Left colon (tissue), 2 donors: Measurements from ENCODE around the gene TRIM22. TPM values are rescaled to one million over a fixed set of nuclear protein-coding genes. Genes with fewer than 3 reads are reported as not detected.
"Not testable (repeated sequence)": the region's sequence is repeated elsewhere in the genome, so short reads cannot be mapped to it uniquely, and the experiment has no call there.

Experiments used
- ATAC-seq: fragments of 200-7000 bp; cut with Tn5 transposase; one replicate; pipeline ENCODE4 v1.9.1; 2020; ENCODE audit warnings: mild to moderate bottlenecking, moderate library complexity
- DNase-seq, 2 donors: peaks; one replicate each; pipeline ENCODE4 v3.0.0-alpha.2; 2020
- intact Hi-C, 2 donors: fragments of 100-400 bp; cut with DNase I in 1 of 2; cut with micrococcal nuclease in 1 of 2; formaldehyde crosslinking; loops; one replicate each; pipeline versions ENCODE4 v1.11.2 to v1.14.0; 2022; cut with DNase I, micrococcal nuclease
- long read RNA-seq: library from polyadenylated mRNA; unstranded; transcript quantifications from one replicate; pipeline ENCODE4 v2.0.0, GENCODE V29; 2021
- total RNA-seq, 2 donors: library from RNA; stranded (reverse); fragmentation: NEBNext Ultra II Directional; extraction: Animal tissue kit (Norgen Biotek cat#: 25700); gene quantifications; one replicate each; pipeline ENCODE4 v1.2.1, GENCODE V29; 2021
- donor health status: DM: no; HTN: no; CAD: no.
- donor health status: DM: yes; HTN: yes; CAD: no.

The TRIM22 gene, protein sequence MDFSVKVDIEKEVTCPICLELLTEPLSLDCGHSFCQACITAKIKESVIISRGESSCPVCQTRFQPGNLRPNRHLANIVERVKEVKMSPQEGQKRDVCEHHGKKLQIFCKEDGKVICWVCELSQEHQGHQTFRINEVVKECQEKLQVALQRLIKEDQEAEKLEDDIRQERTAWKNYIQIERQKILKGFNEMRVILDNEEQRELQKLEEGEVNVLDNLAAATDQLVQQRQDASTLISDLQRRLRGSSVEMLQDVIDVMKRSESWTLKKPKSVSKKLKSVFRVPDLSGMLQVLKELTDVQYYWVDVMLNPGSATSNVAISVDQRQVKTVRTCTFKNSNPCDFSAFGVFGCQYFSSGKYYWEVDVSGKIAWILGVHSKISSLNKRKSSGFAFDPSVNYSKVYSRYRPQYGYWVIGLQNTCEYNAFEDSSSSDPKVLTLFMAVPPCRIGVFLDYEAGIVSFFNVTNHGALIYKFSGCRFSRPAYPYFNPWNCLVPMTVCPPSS
- total RNA-seq: 10 to 100 TPM; 21.0 to 25.2 TPM
- long read RNA-seq, transcript TRIM22-201 (8 exons, 2,989 nt): major isoform, 13 of 14 reads
- long read RNA-seq, partial matches to known transcripts: 0 of 14 reads
- long read RNA-seq, other reads (novel, unspliced or antisense): 0 of 14 reads

DNA sequence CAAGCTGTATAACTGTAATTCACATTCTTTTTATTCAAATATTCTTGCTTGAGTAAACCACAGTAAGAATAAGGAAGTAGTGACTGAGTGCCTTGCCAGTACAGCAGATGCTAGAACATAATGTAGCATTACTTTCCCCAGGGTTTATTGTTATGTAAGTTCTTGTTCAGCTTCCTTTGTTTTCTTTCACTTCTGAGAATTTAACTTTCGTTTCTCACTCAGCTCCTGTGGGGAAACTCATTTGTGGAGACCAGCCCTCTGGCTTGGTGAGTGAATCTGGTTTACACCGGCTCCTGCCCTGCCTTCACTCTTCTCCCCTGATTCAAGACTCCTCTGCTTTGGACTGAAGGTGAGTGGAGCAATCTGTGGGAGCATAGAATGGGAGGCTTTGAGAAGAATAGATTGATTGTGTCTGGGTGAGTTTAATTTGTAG is at the start of gene TRIM22:
TRIM22 (plus strand) TSS at position 240 of the 433 bp plus-strand sequence. CDS start 6,443 bp downstream, outside the sequence.
- peak; percentile 56 for ATAC-seq
- intact Hi-C loops: loop anchor here in 1 of 2 donors (10.0 kb wide), 1 partner anchor 95 kb away; the partner anchor contains the start of gene TRIM6
- DNase-seq: peak; percentile 44 to 48

DNA sequence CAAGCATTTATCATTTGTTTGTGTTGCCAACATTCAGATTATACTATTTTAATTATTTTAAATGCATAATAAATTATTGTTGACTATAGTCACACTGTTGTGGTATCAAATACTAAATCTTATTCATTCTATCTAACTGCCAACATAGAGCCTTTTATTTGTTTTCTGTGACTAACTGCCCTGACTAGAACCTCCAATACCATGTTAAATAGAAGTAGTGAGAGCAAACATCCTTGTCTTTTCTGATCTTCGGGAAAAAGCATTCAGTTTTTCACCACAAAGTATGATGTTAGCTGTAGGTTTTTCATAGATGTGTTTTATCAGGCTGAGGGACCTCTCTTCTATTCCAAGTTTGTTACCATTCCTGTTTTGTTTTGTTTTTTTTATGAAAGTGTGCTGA is 49.6 kb upstream of the TRIM22 start:
- ATAC-seq (no peak), DNase-seq (no peak)
- intact Hi-C loops: no loop called here

DNA sequence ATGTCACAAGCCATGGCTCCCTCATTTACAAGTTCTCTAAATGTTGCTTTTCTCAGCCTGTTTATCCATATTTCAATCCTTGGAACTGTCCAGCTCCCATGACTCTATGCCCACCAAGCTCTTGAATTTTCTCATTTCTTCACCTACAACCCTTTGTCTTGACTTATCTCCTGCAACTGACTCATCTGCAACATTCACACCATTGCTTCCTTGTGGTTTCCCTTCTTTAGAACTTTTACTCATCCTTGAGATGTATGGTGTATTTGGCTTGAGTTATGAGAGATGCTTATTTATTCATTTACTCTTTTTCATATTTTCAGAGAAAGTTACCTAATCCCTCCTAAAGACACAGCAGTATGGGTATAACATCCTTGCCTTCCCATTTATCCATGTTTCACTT is 46.0 kb upstream of the TRIM22 start:
- ATAC-seq (no peak), DNase-seq (no peak)
- intact Hi-C loops: no loop called here

DNA sequence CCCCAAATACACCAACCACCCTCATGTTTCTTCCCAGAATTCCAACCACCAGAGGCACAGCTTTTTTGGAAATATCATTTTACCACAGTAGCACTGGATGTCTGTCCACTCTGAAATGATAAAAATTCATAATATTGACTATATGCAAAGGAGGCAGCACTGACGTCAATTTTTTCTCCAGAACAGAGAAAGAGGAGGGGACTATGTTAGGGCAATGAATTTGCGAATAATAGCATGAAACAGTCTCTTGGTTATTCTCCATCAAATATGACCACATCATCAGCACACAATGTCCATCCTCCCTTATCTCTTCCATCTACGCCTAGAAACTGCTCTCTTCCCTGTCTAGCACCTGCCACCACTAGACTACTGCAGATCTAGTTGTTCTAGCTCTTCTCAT is 43.5 kb upstream of the TRIM22 start:
- intact Hi-C loops: no loop called here
- ATAC-seq: no peak

DNA sequence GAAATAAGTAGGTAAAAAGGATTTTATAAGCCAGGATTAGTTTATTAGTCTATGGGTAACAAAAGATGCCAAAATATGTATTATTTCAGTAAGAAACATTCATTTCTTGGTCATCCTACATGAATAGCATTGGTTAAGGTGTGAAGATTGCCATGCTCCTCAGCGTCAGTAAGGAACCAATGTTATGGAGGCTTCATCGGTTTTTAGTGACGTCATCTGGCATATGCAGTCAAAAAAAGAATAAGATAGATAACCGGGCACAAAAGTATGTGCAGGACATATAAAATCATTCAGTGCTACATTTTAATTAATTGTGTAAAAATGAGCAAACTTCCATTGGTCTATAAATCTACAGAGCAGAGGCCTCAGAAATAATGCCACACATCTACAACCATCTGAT is 34.1 kb upstream of the TRIM22 start:
- intact Hi-C loops: no loop called here
- ATAC-seq: no peak
- DNase-seq: no peak

More for the DNA sequence above, 43.5 kb upstream of the TRIM22 start:
- DNase-seq: no peak

DNA sequence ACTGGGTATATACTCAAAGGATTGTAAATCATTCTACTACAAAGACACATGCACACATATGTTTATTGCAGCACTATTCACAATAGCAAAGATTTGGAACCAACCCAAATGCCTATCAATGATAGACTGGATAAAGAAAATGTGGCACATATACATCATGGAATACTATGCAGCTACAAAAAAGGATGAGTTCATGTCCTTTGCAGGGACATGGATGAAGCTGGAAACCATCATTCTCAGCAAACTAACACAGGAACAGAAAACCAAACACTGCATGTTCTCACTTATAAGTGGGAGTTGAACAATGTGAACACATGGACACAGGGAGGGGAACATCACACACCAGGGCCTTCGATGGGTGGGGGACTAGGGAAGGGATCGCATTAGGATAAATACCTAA is 32.6 kb upstream of the TRIM22 start:
- ATAC-seq, intact Hi-C loops, DNase-seq: not testable (repeated sequence)

DNA sequence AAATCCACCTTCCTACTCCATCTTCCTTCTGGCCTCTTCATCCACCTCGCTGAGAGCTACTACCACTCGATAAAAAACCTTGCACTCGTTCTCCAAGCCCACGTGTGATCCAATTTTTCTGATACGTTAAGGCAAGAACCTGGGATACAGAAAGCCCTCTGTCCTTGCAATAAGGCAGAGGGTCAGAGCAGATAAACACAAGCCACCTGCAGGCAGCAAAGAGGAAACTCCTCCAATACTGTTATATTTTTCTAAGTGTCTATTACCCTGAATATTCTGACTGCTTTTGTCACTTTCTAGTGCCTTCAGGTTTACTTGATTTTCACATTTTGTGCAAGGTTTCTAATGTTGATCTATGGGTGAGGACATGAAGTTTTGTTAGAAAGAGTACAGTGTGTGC is 31.3 kb upstream of the TRIM22 start:
- intact Hi-C loops: no loop called here
- no peak for ATAC-seq
- DNase-seq: no peak

DNA sequence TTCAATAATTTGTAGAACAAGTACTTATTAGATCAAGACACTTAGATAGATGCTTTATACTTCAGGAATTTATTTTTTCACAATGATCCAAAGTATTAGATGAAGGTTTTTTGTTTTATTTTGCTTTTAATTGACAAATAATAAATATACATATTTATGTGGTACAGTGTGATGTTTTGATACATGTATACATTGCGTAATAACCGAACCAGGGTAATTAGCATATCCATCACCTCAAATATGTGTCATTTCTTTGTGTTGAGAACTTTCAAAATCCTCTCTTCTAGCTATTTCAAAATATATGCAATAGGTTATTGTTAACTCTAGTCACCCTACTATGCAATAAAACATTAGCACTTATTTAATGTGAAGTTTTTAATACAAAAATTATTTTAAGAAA is 26.1 kb upstream of the TRIM22 start:
- no peak for ATAC-seq
- intact Hi-C loops: no loop called here
- no peak for DNase-seq

DNA sequence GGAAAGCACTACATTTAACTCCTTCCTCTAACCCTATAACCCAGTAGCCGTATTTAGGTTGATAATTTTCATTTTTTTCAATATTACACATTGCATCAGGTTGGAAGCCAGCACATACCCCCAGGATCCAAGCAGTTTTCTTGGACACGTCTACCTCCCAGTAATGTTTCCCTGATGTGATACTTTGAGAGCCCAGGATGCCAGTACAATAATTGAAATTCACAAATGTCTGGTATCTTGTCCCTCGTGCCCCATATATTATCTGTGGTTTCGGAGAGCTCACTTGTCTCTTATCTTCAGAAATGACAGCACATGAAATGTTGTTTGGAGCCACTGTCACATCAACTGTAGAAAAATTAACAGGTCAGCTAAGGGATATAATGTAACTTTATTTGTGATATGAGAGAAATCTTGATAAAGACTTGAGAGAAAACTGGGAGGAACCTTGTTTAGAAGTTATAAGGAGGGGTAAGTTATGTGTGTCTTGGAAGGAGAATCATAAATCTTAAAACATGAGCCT is 24.5 kb upstream of the TRIM22 start:
- intact Hi-C loops: no loop called here
- ATAC-seq (no peak), DNase-seq (no peak)

DNA sequence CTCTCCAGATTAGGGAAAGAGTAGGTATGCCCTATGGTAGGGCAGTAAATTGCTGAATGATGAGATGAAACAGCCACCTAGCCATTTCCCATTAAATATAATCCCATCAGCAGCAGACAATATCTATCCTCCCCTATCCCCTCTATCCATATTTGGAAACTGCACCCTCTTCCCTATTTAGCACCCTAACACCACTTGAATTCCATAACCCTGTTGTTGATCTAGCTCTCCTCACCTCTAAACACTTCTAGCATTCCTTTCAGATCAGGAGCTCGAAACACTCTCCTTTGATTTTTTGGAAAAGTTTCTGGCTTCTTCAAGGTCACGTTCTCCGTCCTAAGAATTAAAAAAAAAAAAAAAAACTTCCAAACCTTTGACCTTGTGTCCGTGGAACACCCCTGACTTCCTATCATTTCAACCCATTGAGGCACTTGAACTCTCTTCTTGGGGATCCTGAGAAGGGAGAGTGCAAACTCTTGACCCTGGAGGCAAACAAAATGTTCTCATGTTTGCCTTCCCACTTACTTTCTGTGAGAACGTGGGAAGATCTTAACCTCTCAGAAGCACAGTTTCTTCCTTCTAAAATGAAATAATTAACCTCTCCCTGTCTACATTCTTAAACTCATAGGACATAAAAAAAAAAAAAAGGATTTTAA is 23.7 kb upstream of the TRIM22 start:
- ATAC-seq (no peak), DNase-seq (no peak)
- intact Hi-C loops: no loop called here

DNA sequence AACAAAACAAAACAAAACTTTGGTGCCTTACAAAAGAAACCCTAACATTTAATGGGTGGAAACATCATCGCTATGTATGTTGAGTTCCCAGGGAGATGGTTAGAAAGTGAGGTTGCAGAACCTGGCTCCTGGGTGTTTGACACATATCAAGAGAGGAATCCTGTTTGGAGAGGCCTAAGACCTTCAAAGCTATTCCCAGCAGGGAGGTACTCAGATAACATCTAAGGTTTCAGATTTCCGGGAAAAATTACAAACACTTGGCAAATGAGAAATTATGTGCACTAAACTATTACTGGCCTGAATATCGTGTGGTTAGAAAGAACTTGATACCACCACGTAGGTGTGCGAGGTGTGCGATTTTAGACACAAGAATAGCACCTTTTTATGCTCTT is 23.2 kb upstream of the TRIM22 start:
- no peak for ATAC-seq
- DNase-seq: no peak
- intact Hi-C loops: no loop called here

DNA sequence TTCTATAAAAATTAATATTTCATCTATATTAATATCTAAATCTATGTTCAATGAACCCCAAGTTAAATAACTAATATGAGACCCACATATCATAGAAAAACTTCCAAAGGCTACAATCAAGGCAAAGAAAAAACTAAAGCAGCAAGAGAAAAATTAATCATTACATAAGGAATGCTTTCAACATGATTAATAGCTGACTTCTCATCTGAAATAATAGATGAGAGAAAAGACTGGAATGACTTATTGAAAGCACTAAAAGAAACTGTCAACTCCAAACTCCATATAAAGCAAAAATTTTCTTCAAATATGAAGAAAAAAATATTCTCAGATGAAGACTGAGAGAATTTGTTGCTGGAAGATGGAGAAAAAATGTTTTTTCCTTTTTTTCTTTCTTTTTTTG is 17.8 kb upstream of the TRIM22 start:
- DNase-seq: no peak
- no peak for ATAC-seq
- intact Hi-C loops: no loop called here

DNA sequence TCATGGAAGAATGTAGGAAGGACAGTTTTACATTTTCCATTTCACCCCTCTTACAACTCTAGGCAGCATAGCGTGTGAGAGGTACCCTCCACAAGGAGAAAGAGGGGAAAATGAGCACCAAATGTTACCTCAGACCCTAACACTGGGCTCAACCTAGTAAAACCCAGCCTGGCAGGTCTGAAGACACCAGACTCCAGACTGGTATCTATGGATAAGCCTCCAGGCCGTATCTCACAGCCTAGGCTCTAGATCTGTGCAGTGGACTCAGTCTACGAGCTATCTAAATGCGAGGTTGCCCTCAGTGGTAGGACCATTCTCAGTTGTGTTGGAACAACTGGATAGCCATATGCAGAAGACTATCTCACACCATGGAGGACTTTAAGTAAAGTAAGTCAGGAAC is 15.2 kb upstream of the TRIM22 start:
- intact Hi-C loops: no loop called here
- DNase-seq (no peak), ATAC-seq (no peak)

DNA sequence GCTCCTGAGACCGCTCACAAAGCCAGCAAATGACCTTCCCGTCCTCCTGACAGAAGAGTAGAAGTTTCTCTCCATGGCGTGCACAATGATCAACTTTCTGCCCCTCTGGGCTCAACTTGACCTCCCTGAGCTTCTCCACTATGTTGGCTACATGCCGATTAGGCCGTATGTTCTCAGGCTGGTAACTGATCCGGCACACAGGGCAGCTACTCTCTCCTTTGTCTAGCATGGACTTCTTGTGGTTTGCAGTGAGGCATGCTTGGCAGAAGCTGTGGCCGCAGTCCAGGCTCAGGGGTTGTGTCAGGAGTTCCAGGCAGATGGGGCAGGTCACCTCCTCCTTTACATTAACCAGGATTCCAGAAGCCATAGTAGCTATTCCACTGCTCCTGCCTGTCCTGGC is 9.8 kb upstream of the TRIM22 start:
- DNase-seq: no peak
- no peak for ATAC-seq
- intact Hi-C loops: loop anchor here in 1 of 2 donors (10.0 kb wide), 1 partner anchor 85 kb away; the partner anchor contains the start of gene TRIM6

DNA sequence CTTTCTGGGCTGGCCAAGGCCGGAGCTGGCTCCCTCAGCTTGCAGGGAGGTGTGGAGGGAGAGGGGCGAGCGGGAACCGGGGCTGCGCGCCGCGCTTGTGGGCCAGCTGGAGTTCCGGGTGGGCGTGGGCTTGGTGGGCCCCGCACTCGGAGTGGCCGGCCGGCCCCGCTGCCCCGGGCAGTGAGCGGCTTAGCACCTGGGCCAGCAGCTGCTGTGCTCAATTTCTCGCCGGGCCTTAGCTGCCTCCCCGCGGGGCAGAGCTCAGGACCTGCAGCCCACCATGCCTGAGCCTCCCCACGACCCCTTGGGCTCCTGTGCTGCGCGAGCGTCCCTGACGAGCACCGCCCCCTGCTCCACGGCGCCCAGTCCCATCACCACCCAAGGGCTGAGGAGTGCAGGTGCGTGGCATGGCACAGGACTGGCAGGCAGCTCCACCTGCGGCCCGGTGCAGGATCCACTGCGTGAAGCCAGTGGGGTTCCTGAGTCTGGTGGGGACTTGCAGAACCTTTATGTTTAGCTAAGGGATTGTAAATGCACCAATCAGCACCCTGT is 6.6 kb upstream of the TRIM22 start:
- intact Hi-C loops: loop anchor here in 1 of 2 donors (10.0 kb wide), 1 partner anchor 88 kb away; the partner anchor contains the start of gene TRIM6
- DNase-seq, ATAC-seq: not testable (repeated sequence)

DNA sequence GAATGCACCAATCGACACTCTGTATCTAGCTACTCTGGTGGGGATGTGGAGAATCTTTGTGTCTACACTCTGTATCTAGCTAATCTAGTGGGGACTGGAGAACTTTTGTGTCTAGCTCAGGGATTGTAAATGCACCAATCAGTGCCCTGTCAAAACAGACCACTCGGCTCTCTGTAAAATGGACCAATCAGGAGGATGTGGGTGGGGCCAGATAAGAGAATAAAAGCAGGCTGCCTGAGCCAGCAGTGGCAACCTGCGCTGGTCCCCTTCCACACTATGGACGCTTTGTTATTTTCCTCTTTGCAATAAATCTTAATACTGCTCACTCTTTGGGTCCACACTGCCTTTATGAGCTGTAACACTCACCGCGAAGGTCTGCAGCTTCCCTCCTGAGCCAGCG is 6.0 kb upstream of the TRIM22 start:
- intact Hi-C loops: loop anchor here in 1 of 2 donors (10.0 kb wide), 1 partner anchor 89 kb away; the partner anchor contains the start of gene TRIM6
- not testable (repeated sequence) for ATAC-seq, DNase-seq

DNA sequence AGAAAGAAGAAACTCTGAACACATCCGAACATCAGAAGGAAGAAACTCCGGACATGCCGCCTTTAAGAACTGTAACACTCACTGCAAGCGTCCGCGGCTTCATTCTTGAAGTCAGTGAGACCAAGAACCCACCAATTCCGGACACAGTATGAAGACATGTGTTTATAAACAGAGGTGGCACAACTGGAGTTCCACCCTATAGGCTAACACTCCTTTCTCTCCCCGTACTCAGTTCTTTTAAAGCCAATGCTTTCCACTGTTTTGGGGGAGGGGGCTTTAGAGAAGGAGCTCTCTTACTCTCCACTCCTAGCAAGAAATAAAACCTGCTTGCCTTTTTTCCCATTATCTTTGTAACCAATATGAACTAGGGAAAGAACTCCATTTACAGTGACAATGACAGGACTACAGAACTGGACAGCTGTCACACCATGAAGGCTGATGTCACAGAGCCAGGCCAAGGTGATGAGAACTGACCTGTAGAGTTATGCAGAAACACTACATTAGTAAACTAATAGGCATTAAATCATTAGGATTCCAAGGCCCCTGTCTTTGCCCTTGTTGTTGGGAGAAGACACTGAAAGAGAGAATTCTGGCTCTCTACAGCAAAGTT is 5.4 kb upstream of the TRIM22 start:
- intact Hi-C loops: loop anchor here in 1 of 2 donors (10.0 kb wide), 1 partner anchor 89 kb away; the partner anchor contains the start of gene TRIM6
- ATAC-seq: peak; percentile 8
- DNase-seq: no peak

DNA sequence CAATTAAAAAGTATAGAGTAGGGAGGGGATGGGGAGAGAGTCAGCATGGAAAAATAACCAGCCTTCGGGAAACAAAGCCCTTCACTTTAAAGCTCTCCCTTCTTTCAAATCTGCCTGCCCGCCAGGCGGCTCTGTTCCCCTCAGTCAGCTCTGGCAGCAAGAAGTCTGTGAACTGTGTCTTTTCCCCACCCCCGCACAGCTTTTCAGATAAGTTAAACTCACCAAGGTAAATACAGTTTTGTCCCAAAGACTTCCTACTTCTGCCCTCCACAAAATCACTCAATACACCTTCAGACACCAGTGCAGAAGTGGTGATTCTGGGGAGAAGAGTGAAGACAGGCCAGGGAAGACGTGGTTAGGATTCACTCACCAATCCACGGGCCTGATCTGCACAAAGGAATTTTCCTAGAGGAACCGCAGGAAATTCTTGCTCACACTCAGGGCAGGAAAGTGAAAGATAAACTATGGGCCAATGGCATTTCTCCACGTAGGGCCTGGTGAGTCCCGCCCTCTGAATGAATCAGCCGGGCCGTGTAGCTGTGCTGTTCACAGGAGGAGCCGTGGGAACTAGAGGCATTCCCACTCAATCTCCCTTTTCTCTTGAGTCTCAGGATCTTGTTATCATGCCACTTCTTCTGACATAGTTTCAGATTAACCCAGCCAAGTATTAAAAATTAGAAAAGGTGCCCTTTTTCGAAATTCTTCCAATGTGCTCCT is 4.8 kb upstream of the TRIM22 start, which contains the start of gene TRIM5:
TRIM5 (minus strand) TSS at position 429 of the 717 bp plus-strand sequence. CDS start 4,897 bp downstream, outside the sequence.
- DNase-seq (peak; percentile 83 to 88), ATAC-seq (peak; percentile 96)
- intact Hi-C loops: loop anchor here in 1 of 2 donors (10.0 kb wide), 1 partner anchor 90 kb away; the partner anchor contains the start of gene TRIM6
